HuH-7.5 (cell line): ENCODE data around the gene NPRL2.

Experiments used
- DNase-seq: peaks from one replicate; pipeline ENCODE4 v3.0.0; 2011; ENCODE audit warnings: low spot score

NPRL2 gene

DNA sequence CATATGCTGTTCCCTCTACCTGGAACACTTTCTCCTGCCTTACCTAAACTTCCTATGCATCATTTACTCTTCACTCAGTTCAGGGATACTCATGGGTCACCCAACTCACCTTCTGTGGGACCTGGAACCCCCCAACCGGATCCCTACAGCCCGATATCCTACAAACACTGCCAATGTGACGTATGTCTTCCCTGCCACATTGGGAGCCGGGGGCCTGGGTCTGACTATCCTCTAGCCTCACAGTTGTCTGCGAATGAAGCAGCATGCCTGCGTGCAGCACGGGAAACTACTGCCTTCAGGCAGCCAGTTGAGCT, 405 bp downstream of the NPRL2 start:
- DNase-seq: no peak

DNA sequence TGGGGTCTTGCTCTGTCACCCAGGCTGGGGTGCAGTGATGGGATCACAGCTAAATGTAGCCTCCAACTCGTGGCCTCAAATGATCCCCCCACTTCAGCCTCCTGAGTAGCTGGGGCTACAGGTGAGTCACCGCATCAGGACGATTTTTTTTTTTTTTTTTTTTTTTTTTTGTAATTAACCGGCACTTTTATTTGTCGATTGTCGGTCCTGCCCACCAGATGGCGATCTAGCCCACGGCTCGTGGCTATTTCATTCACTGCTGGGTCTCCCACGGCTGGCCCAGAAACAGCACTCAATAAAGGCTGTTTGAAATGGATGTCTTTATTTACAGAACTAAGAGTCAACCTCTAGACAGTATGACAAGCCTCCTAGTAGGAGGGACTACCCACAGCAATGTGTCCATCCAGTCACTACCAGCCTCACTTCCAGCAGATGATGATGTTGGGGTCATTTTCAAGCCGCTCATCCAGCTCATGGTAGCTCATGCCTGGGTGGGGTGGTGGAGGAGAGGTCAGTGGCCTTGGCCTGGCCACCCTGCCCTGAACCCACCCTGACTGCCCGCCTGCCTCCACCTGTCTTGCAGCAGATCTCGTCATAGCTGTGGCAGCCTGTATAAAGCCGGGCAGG, 3.3 kb downstream of the NPRL2 start:
- DNase-seq: peak; percentile 71

DNA sequence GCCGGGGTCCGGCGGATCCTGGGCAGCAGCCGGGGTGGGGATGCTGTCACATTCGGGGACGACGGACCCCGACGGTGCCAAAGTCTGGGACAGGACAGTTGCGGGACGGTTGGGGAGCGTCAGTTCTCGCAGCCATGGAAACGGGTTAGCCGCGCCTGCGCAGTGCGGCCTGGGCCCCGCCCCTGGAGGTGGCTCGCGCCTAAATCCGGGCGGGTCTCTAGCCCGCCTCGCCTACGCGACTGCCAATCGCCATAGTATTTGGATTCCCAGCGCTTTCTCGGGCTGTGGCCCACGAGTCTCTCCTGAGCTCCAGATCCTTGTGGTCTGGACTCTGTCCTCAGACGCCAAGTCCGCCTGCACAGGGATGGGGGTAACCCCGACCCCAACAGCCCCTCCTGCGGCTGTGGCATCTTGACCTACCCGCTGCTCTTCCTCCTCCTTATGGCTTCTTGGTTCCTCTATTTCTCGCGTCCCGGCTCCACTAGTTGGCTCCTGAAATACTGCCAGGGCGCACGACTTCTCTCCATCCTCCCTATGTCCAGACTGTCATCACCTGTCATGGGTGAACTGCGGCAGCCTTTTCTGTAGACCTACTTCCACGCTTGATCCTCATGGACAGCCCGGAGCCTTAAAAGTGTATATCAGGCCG, 4.9 kb downstream of the NPRL2 start, which contains the start of gene ZMYND10:
Gene ZMYND10 (minus strand): TSS at position 147 of the 649 bp plus-strand sequence. CDS start 153 bp downstream, outside the sequence.
- no peak for DNase-seq

DNA sequence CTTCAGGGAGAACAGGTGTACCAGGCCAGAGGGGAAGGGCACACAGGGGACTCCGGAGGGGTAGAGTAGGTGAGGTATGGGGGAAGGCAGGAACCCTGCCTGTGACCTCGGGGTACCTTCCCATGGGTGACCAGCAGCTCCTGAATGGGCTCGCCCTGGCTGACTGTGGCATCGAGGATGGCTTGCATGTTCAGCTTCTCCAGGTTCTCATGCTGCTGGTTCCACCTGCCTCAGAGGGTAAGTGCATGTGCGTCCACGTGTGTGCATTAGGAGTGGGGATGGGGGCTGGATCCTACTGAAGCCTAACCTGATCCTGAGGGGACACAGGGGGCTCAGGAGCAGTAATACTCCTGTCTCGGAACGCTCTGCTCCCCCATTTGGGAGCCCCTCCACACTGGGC, 5.6 kb downstream of the NPRL2 start:
- DNase-seq: no peak

DNA sequence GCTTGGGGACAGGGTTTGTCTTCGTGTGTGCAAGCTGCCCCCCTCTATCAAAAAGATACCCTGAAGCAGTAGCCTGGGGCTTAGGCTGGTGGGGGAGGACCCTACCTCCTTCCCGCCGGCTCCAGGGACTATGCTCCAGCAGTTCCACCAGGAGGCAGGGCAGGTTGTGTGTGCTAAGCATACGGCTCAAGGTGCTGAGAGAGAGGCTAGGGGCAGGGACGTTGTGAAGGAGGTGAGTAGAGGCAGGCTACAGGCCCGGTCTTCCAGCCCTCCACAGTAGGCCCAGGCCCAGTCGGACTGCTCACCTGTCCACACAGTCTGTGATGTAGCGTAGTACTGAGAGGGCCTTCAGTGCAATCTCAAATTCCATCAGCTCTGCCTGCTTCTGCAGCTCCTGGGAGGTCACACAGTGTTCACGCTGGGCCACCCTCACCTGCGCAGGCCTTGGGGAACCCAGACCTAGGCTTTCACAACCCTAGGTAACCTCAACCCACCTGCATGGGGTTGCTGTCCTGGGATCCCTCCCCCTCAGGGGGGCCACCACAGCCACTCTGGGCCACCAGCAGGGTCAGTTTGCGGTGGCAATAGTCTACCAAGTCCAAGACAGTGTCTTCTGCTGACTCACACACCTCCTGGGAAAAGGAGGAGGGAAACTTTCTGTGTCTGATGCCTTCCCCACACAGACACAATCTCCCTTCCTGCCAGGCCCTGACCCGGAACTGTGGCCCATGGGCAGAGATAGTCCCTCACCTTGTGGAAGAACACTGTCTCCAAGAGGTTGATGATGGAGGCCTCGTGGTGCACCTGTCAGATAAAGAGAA, 7.6 kb downstream of the NPRL2 start:
- DNase-seq: no peak

DNA sequence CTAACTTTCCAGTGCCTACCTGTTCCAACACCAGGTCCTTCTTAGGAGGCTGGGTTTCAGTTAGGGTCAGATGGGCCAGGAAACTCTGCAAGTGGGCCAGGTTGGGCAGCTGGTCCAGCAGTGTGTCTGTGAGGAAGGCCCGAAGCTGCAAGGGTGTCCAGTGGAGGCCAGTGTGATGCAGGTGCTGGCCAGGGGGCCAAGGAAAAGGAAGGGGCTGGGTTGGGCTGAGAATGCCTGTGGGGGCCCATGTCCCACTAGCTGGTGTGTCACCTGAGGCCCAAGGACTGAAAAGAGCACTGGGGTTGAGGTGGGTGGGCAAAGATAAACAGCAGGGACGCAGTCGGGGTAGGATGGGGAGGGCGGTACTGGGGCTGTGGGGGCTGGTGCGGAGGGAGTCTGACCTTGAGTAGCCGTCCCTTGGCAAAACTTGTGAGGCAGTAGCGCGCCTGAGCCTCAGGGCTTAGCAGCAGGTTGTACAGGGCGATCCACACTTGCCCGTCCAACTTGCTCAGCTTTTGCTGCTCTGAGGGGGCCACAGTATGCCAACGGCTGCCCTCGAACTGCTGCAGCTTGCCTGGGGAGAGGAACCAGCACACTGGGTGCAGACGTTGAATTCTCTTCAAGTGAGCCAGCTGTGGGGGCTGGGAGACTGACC, 8.5 kb downstream of the NPRL2 start:
- DNase-seq: no peak

DNA sequence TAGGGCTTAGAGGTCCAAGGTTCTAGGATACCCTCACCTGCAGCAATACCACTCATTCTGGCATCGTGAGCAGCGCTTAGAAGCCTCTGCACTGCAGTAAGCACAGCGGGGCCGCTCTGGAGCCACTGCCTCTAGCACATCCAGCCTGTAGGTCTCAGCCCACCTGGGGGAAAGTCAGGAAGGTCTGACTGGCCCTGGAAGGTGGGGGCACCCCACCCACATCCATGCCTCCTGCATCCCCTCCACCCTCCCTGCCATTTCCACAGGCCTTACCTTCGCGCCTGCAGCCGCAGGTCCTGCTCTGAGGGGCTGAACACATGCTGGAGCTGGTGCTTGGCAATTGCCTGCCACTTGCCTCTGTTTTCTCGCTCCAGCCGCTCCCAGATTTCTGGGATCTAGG, 9.0 kb downstream of the NPRL2 start:
- DNase-seq: no peak

DNA sequence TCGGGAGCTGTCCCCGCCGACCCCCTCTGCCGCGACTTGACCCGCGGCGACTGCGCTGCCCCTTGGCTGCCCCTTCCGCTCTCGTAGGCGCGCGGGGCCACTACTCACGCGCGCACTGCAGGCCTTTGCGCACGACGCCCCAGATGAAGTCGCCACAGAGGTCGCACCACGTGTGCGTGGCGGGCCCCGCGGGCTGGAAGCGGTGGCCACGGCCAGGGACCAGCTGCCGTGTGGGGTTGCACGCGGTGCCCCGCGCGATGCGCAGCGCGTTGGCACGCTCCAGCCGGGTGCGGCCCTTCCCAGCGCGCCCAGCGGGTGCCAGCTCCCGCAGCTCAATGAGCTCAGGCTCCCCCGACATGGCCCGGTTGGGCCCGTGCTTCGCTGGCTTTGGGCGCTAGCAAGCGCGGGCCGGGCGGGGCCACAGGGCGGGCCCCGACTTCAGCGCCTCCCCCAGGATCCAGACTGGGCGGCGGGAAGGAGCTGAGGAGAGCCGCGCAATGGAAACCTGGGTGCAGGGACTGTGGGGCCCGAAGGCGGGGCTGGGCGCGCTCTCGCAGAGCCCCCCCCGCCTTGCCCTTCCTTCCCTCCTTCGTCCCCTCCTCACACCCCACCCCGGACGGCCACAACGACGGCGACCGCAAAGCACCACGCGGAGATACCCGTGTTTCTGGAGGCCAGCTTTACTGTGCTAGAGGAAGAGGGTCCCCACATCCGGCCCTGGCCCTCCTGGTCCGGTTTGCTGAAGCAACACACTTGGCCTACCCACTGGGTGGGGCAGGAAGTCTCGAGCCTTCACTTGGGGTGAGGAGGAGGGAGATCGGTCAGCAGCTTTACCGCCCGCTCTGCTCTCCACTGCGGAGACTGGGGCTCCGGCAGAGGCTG, 9.9 kb downstream of the NPRL2 start, which contains the start of gene RASSF1:
Gene RASSF1 (minus strand): TSS at position 389 of the 882 bp plus-strand sequence. CDS start 31 bp downstream, at position 358.
- DNase-seq: no peak

DNA sequence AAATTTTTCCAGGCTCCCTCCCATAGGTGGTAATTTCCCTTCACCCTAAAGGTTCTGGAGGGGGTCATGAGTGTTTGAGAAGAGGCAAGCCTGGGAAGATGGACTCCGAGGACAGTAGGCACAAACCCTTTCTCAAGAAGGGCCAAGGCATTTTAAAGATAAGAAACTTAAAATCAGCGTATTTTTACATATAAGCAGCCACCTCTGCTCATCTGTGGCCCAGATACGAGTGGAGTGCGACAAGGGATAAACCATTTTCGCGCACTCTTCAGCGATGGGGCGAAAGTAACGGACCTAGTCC, 10.5 kb downstream of the NPRL2 start:
- no peak for DNase-seq

DNA sequence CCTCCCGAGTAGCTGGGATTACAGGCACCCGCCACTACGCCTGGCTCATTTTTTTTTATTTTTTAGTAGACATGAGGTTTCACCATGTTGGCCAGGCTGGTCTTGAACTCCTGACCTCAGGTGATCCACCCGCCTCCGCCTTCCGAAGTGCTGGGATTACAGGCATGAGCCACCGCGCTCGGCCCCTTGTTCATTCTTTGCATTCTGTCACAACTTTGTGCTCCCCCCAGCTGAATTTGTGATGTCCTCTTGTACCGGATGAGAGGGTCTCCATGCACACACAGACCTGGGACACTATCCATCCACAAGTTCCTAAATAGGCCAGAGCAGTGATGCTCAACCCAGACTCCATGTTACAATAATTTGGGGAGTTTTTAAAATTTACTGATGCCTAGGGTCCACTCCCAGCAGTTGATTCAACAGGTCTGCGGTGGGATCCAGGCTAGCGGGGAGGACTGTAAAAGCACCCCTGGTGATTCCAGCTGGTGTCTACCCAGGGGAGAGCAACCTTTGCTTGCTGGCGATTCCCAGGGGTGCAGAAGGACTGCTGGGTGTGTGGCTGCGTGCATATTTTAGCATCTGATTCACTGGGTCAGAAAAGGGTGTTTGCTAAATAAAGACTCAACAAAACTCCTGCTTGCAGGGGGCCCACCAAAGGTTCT, 11.0 kb downstream of the NPRL2 start:
- DNase-seq: no peak

DNA sequence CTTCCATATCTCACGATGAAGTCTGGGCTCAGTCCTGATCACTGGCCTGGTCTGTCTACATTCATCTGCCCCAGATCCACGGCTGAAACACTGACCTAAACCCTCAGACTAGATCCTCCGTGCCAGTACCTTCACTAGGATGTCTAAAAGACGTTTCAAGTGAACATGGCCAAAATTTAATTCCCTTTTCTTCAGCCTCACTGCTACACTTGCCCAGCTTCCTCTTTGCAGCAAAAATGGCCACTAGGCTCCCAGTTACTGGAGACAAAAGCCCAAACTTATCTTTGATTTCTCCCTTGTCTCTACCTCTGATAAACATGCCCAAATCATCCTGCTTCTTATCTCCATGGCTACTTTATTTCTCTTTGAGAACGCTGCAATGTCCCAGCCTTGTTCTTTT, 11.6 kb downstream of the NPRL2 start:
- no peak for DNase-seq

DNA sequence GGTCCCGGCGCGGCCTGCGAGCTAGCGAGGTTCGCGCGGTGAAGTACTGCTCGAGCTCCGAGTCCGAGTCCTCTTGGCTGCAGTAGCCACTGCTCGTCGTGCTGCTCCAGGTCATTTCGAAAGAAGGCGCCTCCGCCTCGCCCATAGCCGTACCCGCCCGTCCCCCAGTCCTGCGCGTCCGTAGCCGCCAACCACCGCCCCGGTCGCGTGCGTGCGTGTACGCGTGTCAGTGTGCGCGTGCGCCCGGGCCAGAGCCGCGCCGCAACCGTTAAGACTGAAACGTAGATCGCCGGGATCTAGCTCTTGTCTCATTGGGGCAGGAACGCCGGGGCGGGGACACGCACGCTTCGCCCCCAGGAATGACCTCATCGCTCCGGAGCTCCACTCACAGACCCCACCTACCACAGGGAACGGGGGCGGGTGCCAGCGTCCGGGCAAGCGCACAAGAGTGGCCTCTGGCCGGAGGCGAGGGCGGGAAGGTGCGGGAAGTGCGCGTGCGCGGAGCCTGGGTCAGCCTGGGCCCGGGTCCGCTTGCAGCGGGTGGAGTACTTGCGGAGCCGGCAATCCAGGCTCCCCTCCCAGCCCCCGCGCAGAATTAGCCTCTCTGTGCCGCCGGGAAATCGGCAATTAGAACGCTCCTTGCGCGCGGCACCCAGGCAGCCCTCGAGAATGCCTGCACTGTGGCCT, 13.3 kb downstream of the NPRL2 start:
- peak; percentile 99 for DNase-seq

DNA sequence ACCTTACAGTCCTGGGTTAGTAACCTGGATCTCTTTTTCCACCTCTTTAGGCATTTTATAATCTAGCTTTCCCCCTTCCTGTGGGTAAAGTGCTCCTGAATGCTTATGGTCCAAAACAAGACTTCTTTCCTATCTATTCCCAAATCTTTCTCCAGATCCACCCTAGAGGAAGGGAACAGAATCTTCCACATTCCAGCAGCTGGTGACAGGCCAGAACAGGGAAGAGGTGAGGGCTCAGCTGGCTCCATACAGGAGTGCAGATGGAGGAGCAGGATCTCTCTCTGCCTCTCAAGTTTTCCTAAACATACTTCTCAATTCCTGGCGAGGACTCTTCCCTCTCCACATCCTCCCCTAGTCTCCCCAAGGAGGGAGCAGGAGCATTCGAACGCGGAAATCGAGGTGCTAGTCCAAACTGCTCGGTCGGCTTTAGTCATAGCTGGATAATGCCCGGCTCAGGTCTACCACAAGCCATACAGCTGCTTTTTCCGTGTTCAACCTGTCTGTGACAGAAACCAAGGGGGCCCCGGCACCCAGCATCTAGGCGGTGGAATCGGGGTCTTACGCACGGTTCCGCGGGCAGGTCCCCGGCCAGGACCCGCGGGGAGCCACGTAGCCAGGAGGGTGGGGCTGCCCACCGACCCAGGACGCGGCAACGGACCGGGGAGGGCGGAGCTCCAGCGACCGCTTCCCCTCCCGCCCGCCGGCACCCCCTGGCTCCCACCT, 14.0 kb downstream of the NPRL2 start:
- no peak for DNase-seq

DNA sequence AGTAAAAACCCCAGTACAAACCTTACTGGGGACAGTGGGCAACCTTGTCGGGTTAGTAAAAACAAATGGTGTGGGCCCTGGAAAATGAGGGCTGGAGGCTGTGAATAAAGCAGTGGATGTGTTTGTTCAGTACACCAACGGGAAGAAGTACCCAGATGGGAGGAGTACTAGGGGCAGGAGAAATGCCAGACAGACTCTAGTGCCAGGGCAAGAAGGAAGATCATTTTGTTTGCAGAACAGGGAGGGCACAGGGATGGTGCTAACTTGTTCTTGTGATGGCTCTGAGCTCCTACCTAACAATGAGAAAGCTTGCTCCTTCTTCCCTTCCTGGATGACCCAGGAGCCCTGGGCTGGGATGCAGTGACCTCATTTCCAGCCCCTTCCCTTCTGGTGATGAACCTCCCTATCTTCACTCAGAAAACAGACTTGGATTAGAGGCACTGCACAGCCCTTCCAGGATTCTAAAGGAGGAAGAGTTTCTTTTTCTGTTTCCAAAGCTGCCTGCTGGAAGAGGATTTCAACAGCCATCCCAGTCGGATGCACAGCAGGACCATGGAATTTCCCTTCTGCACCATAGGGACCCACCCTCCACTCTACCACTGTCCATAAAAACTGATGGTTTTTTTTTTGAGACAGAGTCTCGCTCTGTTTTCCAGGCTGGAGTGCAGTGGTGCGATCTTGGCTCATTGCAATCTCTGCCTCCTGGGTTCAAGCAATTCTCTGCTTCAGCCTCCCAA, 16.1 kb downstream of the NPRL2 start:
- DNase-seq: no peak

DNA sequence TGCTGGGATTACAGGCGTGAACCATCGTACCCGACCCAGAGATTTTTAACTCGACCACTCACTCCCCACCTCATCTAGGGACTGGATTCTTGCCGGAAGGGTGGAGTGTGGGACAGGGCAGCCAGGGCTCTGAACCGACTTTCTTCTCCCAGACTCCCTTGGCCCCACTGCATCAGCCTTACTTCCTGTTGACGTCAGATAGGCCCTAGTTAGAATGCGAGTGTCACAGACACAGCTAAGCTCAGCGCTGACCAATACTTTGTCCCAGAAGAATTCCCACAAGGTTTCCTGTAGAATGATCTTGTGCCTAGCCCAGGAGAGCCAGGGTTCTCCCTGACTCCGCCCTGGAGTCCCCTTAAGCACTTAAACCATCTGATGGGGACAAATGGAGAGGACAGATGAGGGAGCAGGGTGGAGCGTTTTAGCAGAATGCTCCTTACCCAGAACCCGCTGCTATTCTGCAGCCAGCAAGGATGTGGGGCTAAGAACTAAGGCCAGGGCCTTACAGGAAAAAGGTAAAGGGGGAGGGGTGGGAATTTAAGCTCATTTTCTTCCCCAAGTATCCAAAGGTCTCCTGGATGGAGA, 16.7 kb downstream of the NPRL2 start:
- DNase-seq: no peak

DNA sequence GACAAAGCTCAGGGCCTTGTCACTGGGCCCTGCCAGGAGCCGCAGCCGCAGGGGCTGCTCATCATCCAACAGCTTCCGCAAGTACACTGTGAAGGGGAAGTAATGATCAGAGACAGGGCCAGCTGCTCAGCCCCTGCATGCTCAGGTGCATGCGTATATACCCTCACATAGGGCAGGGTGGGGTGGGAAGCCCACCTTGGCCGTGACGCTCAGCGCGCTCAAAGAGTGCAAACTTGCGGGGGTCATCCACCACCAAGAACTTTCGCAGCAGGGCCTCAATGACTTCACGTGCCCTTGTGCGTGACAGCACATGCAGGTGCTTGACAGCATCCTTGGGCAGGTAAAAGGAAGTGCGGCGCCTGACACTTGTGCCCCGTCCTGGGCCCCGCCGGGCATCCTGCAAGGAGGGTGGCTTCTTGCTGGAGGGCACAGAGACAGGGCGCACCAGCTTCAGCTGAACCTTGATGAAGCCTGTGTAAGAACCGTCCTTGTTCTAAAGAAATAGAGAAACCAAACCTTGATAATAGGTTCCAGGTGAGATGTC, 19.1 kb downstream of the NPRL2 start:
- no peak for DNase-seq

DNA sequence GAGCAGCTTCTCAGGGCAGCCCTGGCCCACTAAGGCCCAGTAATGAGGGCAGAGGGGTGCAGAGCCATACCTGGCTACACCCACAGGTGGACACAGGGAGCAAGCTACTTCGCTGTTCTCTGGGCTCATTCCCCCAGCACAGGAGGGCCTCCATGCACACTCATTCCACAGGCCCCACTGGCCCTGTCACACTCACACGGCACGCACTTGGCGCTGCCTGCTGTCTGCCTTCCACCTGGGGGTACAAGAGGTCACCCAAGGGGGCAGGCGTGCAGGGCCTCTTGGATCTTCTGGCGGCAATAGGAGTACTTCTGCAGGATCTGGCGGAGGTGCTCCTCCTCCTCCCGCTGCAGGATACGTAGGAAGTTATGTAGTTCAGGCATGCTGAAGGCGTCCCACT, 20.2 kb downstream of the NPRL2 start:
- no peak for DNase-seq

DNA sequence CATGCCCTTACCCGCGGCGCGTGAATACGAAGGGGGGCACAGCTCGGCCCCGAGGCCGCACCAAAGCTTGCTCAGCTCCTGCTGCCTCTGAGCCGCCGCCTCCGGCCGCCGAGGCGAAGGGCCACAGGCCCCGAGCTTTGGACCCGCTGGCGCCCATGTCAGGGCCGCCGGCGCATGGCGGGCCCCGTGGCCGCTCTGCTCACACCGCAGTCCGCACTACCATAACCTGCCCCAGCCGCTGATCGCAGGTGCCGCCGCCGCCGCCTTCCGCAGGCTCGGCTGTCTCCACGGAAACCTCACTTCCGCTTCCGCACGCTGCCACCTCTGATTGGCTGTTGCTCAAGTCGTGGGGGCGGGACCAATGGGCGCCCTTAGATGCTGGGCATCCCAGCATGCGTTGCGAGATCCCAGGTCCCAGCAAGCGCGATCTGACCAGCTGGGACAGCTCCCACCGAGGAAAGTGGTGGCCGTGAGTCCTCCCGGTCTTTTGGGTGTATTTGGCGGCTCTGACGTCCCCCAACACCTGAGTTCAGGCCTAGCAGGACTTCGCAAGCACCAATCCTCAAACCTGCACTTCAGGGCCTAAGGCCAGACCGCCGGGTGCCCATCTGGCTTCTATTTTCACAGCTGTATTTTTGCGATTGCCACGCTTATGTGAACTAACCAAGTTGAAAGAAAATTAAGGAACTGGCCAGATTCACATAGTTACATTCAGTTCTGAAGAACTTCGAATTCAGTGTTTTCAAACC, 22.5 kb downstream of the NPRL2 start, which contains the start of gene TUSC2:
Gene TUSC2 (minus strand): TSS at position 281 of the 749 bp plus-strand sequence. CDS start 124 bp downstream, at position 157.
- DNase-seq: peak; percentile 97
